GM20431 (cell line): ENCODE results near the gene IRF2BPL.

ENCODE experiments used
- in situ Hi-C: fragments of 300-500 bp; cut with MseI, MboI; formaldehyde crosslinking; loops from one replicate; pipeline ENCODE4 v1.15.0; 2020; ENCODE audit warnings: low sequenced_read_pairs; ENCODE audit not compliant: unreplicated experiment

Gene IRF2BPL

DNA sequence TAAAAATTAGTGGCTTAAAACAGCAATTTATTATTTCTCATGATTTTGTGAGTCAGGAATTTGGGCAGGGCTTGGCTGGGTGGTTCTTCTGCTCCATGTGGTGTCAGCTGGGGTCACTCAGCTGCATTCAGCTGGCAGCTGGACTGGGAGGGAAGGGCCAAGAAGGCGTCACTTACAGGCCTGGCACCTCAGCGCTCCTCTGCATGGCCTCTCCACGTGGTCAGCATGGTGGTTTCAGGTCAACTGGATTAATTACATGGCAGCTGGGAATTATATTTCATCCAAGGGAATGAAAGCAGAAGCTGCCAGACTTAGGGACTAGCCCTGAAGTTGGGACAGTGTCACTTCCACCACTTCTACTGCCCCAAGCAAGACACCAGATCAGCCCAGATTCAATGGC is 27.5 kb upstream of the IRF2BPL start:
- in situ Hi-C loops: loop anchor here (10.0 kb wide), 1 partner anchor 141 kb away; no protein-coding TSS in a partner anchor

- in situ Hi-C loops: loop anchor here (10.0 kb wide), 1 partner anchor 141 kb away; no protein-coding TSS in a partner anchor
Observed at GRCh38 chr14:77055306-77055705, 26.8 kb upstream of the IRF2BPL start.

DNA sequence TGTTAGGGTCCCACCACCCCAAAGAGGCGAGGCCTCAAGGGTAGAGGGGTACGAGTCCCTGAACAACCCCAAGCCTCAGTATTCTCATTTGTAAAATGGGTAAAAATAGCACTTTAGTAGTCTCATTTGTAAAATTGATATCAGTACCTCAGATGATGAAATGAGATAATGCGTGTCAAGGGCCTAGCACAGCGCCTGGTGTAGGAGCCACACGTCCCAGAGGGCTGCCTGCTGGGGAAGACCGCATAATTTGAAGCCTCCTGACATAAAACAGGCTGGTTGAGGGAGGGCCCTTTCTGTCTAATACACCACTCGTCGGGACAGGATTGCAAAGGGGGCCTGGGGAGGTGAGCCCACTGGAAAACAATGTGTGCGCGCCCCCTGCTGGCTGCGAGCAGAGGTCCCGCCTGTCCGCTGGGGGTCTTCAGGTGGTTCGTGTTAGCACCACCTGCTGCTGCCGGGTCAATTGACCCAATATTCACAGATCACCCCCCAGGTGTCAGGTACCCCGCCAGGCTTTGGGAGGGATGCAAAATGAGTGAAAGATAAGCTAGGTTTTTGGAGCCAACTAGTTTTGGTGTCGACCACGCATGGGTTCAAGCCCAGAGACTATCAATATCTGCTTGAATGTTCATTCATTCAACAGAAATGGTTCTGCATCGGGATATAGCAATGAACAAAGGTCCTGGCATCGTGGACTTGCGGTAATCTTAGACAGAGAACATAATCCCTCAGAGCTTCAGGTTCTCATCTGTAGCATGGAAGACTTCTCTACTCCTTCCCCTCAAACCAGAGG is 24.7 kb upstream of the IRF2BPL start:
- in situ Hi-C loops: loop anchor here (10.0 kb wide), 1 partner anchor 138 kb away; no protein-coding TSS in a partner anchor

- in situ Hi-C loops: loop anchor here (10.0 kb wide), 1 partner anchor 138 kb away; no protein-coding TSS in a partner anchor
Observed at GRCh38 chr14:77052281-77053044, 24.0 kb upstream of the IRF2BPL start.

DNA sequence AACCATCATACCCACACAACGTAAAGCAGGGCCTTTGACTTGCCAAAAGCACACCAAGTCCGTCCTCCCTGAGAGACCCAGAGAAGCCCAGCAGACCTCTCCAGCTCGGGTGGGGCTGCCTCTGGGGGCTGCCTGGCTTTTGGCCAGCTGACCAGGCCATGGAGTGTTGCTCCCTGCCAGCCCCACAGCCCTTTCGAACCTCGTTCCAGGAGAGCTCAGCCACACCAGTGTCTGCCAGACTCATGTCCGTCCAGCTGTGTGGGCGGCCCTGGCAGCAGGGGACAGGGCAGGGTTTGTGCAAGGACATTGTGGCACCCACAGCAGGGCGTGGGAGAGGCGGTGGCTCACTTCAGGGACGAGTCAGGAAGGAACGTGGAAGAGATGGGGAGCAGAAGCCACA is 22.6 kb upstream of the IRF2BPL start:
- in situ Hi-C loops: loop anchor here (10.0 kb wide), 1 partner anchor 136 kb away; no protein-coding TSS in a partner anchor

DNA sequence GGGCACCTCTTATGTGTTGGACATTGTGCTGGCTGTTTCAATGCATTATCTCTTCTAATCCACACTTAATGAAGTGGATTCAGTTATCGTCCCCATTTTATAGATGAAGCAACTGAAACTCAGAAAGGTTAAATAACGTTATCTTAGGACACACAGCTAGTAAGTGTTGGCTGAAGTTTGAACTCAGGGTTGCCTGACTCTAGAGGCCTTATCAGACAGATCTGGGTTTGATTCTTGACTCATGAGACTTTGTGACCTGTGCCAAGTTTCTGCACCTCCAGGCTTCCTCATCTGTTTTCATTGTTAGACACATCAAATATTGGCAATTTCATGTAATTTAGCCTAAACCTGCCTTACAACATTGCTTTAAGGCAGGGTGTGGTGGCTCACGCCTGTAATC is 18.2 kb upstream of the IRF2BPL start:
- in situ Hi-C loops: no loop called here

DNA sequence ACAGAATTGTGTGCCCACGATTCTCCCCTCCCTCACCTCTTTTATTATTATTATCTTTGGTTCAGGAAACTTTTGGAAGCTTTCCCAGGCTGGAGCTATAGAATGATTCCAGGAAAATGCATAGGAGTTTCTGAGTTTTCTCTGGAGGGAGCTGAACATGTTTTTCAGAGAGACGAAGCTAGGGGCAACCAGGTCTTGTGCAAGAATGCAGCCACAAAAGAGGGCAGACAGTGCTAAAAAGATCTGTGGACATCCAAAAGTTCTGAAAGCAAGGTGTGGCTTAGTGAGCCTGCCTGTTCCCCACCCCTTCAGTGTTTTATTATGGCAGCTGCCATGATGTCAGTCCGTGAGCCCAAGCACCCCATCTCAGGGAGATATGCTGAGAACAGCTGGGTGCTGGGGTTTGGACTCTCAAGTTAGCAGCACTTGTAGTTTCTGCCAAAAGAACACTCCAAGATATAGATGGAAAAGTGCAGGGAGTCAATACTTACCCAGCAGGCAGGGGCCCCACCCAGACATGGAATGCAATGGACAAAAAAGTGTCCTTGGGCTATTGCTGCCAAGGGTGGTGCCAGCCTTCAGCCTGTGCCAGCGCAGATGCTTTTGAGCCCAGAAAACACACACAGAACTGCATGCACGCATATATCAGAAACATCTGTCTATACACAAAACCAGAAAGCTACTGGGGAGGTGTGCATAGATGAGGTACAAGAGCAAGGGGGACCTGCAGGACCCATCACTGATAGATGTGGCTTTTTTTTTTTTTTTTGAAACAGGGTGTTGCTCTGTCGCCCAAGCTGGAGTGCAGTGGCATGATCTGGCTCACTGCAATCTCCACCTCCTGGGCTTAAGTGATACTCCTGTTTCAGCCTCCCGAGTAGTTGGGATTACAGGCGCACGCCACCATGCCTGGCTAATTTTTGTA is 17.0 kb upstream of the IRF2BPL start:
- in situ Hi-C loops: no loop called here

DNA sequence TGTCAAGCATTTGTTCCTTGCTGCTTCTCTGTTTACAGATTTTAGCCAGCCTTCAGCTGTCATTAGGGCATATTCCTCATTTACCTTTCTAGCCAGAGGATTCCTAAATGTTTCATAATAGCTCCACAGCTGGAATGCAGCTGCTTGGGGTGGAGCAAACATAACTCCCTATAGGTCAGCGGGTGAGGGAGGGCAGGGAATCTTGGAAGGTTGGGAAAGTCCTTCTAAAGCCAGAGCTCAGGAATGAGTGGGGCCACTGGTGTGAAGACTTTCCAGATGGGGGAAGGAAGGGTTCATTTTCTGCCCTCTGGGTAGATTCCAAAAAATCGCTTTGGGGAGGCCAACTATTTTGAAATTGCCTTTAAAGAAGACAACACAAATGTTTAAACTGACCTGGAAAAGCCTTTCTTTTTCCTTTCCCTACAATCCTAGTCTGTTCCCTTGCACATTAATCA is 16.3 kb upstream of the IRF2BPL start:
- in situ Hi-C loops: no loop called here

GRCh38 chr14:77043984-77044485 is 15.5 kb upstream of the IRF2BPL start:
- in situ Hi-C loops: no loop called here

DNA sequence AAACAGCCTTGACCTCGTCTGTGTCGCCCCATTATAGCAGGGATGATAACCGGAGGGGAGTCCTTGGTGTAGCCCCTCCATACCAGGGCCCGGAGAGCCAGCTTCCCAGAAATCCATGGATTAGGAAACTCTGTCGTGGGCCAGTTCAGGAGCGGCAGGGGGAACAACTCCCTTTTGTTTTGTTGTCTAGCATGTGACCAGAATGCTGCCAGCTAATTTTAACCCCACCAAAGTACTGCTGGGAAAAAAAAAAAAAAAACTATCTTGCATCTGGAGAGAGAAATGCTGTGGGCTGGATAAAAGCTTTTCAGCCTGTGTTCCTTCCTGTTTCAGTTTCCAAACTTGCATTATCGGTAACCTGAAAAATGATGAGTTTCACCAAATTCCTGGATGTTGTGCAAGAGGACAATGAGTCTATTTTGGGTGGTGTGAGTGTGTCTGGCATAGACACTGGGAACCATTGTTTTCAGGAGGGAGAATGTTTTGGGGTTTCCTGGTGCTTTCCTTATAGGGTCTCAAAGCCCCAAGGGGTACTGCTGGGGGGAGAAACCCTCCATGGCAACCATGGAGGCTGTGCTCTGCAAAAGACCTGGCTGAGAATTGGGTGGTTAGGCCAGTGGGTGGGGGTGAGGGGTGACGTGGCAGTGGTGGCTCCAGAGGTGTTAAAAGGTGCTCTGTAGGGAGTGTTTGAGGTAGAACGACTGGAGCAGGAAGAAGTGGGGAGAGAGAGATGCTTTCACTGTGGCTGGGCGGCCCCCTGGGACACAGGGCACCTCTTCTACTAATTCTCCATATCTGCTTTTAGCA is 14.9 kb upstream of the IRF2BPL start:
- in situ Hi-C loops: no loop called here

- in situ Hi-C loops: no loop called here
Observed at GRCh38 chr14:77041881-77042545, 13.5 kb upstream of the IRF2BPL start.

DNA sequence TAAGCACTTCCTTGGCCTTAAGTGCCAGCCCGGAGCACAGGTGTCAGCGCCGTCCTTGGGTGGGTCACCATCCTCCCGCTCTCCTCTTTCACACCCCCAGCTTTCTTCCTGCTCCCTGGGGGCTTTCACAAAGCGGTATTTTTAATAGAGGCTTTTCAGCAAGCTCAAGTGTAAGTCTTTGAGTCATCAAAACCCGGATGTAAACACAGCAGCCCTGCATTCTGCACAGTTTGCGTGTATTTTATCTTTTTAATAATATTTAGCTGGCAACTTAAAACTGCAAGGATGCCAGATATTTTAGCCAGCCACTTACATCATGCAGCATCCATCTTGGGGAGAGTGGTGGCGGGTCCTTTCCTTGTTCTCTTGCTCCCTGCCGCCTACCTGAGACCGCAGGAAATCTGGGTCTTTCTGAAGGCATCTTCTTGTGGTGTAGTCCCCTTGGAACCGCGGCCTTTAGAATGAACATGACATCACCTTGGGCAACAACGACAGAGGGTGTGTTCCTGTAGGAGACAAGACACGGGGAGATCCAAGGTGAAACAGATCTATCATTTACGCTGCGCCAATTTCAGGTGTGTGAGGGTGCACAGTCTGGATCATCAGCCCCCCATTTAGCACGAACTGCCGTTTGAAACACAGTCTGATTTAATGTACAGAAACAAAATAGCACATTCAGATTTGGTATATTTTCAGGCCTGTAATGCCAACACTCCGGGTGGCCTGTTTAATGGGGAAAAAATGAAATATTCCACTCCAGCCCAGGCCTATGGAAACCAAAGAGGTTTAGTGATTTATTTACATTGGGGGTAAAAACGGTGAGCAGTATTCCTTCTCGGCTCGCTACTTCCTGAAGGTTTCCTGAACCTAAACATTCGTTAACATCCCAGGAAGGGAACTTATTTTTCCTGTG is 12.5 kb upstream of the IRF2BPL start:
- in situ Hi-C loops: no loop called here

DNA sequence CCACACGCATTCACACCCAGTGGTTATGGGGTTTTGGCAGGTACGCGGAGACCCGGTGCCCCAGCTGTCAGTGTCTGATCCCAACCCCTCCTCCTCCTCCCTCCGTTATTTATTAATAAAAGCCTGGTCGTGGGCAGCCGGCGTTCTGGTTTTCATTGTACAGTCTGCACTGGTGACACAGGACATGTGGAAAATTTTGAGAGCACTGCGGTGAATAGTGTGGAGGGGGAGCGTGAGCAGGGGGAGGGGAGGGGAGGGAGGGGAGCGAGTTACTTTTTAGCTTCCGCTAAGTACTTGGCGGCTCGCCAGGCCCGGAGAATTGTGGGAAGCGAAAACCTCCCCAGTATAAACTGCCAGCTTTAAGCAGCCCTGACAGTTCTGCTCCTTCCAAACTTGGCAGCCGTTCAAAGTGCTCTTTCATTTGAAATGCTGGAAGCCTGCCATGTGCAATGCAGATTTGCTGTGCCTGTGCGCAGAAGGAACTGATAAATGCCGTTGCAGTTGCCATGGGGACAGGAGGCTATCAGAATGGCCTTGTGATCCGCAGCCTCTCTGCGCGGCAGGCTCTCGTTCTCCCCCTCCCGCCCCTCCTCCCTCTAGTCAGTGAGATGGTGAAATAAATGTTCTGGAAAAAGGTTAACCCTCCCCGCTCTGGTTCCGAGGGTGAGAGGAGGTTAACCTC is 11.7 kb upstream of the IRF2BPL start:
- in situ Hi-C loops: no loop called here

GRCh38 chr14:77039285-77040058 is 11.0 kb upstream of the IRF2BPL start:
- in situ Hi-C loops: no loop called here

GRCh38 chr14:77037938-77038568 is 9.5 kb upstream of the IRF2BPL start:
- in situ Hi-C loops: no loop called here
